CD4-positive, alpha-beta T cell treated with Interferon alpha-2 for 1 hour (primary cell): ENCODE data around the gene FAH.

Source experiments
- DNase-seq, 2 donors: peaks; one replicate each; pipeline ENCODE4 v3.0.0-alpha.2; 2020 to 2022

The FAH gene

DNA sequence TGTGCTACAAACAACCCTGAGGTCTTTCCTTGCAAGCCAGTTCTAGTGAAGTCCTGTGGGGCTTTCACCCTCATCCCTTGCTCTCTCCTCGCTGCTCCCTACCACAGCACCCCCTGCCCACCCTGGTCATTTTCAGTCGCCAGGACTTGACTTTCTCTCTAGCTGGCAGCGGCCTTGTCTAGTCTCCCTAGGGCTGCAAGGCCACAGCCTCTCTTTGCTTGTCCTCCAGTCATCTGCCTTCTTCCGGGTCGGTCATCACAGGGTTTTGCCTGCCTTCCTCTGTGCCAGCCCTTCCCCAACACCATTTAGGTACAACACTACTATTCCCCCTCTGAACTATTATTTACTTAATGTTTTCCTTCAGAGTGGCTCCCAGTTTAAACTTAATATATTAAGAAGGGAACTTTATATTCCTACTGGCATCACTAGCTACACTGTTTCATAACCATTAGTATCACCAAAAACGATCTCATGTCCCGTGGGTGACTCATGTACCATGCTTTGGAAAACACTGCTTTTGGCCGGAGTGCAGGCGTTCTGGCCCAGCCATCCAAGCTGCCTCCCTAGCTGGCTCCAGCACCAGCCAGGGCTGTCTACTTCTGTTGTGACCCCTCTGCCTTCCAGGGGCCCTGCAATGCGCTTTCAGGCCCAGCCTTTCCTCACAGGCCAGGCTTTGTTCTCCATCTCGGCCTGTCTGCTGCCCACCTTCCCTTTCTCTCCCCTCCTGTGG lies 21.4 kb downstream of the FAH start:
- no peak for DNase-seq

DNA sequence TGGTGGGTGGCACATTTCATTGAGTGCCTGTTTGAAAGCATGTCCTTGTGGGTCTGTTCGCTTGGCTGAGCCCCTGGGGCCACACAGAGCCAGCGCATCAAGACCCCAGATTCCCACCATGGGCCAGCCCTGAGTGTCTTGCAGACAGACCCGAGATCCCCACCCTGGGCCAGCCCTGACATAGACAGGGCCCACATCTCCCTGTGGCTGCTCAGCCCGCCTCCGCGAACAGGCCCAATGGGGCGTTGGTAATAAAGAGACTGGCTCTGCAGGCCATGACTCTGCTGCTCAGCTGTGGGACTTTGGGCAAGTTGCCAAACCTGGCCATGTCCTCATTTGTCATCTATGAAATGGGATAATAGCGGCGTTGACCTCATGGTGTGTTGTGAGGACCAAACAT lies 22.6 kb downstream of the FAH start:
- DNase-seq = no peak

DNA sequence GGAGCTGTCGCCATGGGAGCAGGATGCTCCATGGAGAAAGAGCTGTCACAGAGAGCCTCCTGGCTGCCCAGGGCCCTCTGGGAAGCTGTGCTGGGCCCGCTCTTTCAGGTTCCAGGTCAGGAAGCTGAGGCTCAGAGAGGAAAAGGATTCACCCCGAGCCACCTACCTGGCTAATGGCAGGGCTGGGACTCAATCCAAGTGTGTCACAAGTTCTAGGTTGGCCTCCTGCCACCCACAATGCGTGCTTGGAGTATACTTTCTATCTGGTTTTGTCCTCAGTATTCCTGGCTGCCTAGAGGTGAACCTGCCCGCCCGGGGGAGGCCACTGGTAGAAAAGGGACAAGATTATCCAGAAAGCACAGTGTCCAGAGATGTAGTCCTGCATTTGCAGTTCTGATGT lies 23.6 kb downstream of the FAH start:
- DNase-seq = no peak

DNA sequence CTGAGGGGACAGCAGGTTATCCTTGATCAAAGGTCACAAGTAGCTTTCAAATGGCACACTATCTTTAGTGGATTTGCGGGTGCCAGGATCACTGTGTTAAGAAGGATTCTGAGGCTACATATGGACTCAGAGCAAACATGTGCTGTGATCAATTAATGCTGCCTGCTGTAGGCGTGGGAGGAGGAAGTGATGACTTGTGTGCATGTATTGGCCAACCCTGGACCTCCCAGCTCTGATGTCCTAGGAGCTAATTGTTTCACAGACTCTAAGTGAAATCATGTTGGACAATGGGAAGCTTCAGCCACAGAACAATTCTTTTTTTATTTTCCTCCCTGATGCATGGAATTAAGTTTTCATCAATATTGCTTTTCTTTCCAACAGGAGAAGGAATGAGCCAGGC lies 24.4 kb downstream of the FAH start:
- no peak for DNase-seq

- DNase-seq = no peak
Measured at GRCh38 chr15:80179025-80179759, 26.4 kb downstream of the FAH start.

- DNase-seq = no peak
Measured at GRCh38 chr15:80179935-80180334, 27.1 kb downstream of the FAH start.

- no peak for DNase-seq
Measured at GRCh38 chr15:80180468-80180867, 27.7 kb downstream of the FAH start.

DNA sequence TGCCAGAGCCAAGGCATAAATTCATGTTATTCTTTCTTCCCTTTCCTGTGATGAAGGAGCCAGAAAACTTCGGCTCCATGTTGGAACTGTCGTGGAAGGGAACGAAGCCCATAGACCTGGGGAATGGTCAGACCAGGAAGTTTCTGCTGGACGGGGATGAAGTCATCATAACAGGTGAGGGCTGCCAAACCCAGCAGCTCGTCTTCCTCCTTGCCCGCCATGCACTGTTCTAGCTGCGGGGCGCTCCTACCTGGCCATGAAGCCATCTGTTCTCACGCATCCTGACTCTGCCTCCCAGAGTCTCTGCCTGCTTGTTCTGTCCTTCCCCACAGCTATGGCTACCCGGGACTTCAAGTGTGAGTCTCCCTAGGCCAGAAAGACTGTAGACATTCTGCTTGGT lies 28.2 kb downstream of the FAH start:
- DNase-seq = no peak

DNA sequence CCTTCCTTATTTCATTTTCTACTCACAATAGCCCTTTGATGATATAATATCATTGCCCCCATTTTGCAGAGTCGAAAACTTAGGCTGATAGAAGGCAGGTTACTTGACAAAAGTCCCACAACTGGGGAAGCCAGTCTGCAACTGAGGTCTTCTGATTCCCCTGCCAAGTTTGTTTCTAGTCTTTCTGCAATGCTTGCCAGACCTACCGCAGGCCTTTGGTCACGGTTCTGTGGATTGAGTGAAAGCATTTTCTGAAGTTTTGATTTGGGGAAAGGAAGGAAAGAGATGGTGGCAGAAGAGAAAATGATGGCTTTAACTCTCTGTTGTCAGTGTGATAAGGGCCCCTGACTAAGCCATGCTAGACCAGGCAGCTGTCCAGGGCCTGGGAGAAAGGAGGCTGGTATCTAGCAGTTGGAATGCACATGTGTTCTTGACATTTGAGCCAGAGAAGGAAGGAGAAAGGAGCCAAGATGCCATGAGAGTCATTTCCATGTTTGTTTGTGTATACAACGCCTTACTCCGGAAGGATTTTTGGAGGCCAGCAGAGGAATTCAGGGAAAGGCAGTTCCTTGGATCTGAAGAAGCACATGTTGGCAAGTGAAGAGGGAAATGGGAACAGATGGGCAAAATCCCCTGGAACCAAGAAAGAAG lies 29.9 kb downstream of the FAH start:
- no peak for DNase-seq

GRCh38 chr15:80183306-80183705 lies 30.5 kb downstream of the FAH start:
- no peak for DNase-seq

- DNase-seq = no peak
Measured at GRCh38 chr15:80183886-80184285, 31.1 kb downstream of the FAH start.

- DNase-seq = no peak
Measured at GRCh38 chr15:80184554-80184953, 31.8 kb downstream of the FAH start.

DNA sequence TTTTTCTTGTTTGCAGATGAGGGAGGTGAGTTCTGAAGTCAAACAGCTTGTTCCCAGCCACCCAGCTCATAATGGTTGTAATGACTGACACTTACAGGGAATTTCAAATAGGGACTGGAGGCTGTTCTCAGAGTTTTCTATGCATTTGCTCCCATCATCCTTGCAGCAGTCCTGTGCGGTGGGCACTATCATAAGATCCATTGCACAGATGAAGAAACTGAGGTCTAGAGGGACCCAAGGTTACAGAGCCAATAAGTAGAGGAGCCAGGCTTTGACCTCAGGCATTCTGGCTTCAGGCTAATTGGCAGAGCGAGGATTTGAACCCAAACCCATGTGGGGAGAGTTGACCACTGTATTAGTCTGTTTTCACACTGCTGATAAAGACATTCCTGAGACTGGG lies 32.4 kb downstream of the FAH start:
- DNase-seq = no peak

GRCh38 chr15:80186066-80186465 lies 33.3 kb downstream of the FAH start:
- DNase-seq = no peak

GRCh38 chr15:80186597-80186996 lies 33.8 kb downstream of the FAH start:
- DNase-seq = no peak

DNA sequence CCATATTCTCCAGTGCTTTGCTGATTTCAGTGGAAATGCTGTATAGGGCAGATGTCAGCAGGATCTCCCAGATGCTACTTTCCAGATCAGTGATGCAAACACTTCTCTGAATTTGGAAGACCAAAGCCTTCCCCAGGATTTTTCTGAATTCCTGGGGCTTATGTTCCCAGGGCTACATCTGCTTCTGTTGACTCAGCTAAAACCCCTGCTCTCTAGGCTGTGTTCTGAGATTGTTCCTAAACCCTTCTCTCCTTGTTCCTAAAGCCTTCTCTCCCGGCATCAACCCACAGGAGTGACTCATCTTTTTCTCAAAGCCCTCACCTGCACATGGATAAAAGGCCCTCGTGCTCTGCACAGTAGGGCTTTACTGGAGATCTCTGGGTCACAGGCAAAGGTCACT lies 35.5 kb downstream of the FAH start:
- no peak for DNase-seq

DNA sequence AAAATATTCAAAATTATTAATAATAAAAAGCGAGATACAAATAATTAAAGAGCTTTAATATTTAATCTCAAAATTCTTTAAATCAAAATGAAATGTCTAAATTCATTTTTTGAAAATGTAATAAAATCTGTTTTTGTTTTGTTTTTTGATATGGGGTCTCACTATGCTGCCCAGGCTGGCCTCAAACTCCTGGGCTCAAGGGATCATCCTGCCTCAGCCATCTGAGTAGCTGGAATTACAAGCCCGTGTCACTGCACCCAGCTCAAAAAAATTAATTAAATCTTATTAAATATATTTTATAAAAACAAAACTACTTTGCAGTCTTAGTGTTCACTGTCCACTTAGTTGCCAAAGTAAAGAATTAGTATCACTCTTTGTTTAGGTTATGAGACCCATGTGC lies 38.4 kb downstream of the FAH start:
- no peak for DNase-seq

DNA sequence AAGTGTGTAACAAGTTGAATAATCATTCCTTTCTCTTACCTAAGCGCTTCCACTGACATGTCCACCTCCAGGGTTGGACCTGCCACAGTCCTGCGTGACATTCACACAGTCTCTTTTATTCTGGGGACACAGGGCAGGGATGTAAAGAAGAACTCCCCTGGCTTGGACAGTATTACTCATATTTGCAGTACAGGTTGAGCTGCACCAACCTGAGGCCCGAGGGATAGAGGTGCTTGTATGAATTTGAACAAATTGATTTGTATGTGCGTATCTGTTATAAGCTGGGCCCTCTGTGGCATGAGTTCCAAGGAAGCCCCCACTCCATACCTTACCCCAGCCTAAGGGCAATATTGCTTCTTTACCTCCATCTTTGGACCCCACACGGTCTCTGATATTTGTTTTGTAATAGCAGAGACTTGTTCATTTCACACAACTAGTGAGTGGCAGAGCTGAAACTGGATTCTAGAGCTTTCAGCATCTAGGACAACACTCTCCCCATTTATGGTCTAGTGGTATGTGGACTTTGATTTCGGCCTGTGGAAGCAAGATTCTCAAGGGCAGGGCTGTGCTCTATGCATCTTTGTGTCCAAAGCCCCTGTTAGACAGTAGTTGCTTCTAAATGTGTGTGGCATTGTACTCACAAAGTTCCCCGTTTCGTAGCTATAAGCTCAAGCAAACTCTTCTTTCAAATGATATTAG lies 39.2 kb downstream of the FAH start:
- DNase-seq = no peak

GRCh38 chr15:80194186-80194585 lies 41.4 kb downstream of the FAH start:
- no peak for DNase-seq

DNA sequence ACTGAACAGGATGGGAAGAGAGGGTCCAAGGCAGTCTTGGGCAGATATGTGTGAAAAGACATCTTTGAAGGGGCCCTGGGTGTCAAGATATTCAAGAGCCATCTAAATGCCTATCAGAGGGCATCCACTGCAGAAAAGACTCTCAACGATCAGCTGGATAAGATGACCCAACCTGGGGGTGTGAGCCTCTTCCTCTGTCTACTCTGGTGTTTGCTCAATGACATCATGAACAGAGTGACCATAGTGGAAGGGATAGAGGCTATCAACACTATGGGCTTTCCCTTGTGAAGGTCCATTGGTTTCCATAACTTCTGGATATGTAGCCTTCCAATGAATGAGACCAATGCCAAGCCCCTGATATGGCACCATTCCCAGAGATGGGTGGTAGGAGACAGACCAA lies 42.1 kb downstream of the FAH start:
- DNase-seq = no peak

DNA sequence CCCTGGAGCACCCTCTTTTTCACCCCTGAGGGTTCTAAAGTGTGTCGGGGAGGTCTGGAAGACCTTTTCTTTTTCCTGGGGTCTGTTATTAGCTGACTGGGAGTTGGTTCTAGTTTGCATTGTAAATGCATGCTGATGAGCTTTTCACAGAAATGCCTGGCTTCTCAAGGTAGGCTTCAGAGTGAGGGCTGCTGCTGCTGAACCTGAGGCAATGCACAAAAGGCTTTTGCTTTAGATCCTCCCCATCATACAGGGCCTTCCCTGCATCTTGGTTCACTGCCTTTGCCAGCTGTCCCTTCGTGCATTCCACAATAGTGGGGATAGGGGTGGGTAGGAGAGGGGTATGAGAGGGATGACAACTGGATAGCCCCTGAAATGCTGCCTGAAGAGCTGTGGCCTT lies 46.6 kb downstream of the FAH start:
- no peak for DNase-seq

DNA sequence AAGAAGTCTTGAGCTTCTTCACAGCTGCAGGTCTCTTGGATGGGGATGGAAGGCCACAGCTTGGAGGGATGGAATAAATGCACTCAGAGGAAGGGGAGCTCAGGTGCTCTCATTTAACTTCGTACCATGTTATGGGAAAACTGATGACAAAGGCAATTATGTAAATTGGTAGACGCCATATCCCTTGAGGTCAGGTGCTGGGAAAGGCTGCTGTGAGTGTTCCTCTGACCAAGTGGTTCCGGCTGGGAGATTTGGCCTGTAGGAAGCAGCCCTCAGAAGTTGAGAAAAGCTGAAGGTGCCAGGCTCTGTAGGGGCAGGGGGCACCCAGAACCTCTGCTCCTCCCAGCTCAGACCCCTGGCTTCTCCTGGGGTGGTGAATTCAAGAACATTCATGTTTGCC lies 47.1 kb downstream of the FAH start:
- DNase-seq = no peak

- DNase-seq = no peak
Measured at GRCh38 chr15:80201256-80202015, 48.6 kb downstream of the FAH start.
